Sigmoid colon (tissue), 4 donors: ENCODE measurements around the gene MKRN3.

Source experiments
- CTCF ChIP-seq, 4 experiments: fragments of 450-650 bp in 3 of 4; fragments of 200-600 bp in 1 of 4; IDR thresholded peaks; one replicate each; pipeline ENCODE4 v1.5.1; 2016 to 2019; ENCODE audit warnings: antibody characterized with exemption in 4 of 4, mild to moderate bottlenecking in 3 of 4, moderate library complexity in 2 of 4
- POLR2A ChIP-seq, 2 donors: fragments of 450-650 bp; IDR thresholded peaks; one replicate each; pipeline ENCODE4 v1.6.1; 2016; ENCODE audit warnings: antibody characterized with exemption in 2 of 2, mild to moderate bottlenecking in 2 of 2, moderate library complexity in 2 of 2
- POLR2AphosphoS5 ChIP-seq, 4 donors: sonication (generic); formaldehyde crosslinking; IDR thresholded peaks; one replicate each; pipeline ENCODE4 v1.6.1; 2017; ENCODE audit warnings: antibody characterized with exemption in 4 of 4

- TF ChIP-seq POLR2A (IDR thresholded peaks at IDR 0.05) (no peak), CTCF (IDR thresholded peaks at IDR 0.05) (no peak), POLR2AphosphoS5 (IDR thresholded peaks at IDR 0.05) (no peak)
Measured at GRCh38 chr15:23564821-23565394, 566 bp upstream of the MKRN3 start.
